Astrocyte of the hippocampus (primary cell): ENCODE results near the gene EXOC2.

Source experiments
- DNase-seq: peaks from one replicate; pipeline ENCODE4 v3.0.0; 2011; ENCODE audit warnings: low read depth, low spot score

Gene EXOC2

GRCh38 chr6:446418-447366 lies 246.2 kb downstream of the EXOC2 start:
- no peak for DNase-seq

- DNase-seq = no peak
Observed at GRCh38 chr6:445571-446417, 247.1 kb downstream of the EXOC2 start.

- DNase-seq = no peak
Observed at GRCh38 chr6:444653-445275, 248.2 kb downstream of the EXOC2 start.

GRCh38 chr6:443621-444159 lies 249.2 kb downstream of the EXOC2 start:
- no peak for DNase-seq

- DNase-seq = no peak
Observed at GRCh38 chr6:441126-441920, 251.6 kb downstream of the EXOC2 start.

- DNase-seq = no peak
Observed at GRCh38 chr6:439641-440167, 253.2 kb downstream of the EXOC2 start.

- DNase-seq = no peak
Observed at GRCh38 chr6:438634-439170, 254.2 kb downstream of the EXOC2 start.

GRCh38 chr6:437037-437392 lies 255.9 kb downstream of the EXOC2 start:
- no peak for DNase-seq

GRCh38 chr6:436308-437036 lies 256.5 kb downstream of the EXOC2 start:
- peak; percentile 71 for DNase-seq

- DNase-seq = no peak
Observed at GRCh38 chr6:435441-436307, 257.3 kb downstream of the EXOC2 start.
